Lower leg skin (tissue), 3 donors: ENCODE data around the gene SOCS7.

Experiments used
- CTCF ChIP-seq, 3 donors: fragments of 450-650 bp; IDR thresholded peaks; one replicate each; pipeline ENCODE4 v1.5.1; 2016; ENCODE audit warnings: antibody characterized with exemption in 3 of 3, mild to moderate bottlenecking in 3 of 3, moderate library complexity in 2 of 3
- POLR2A ChIP-seq, 2 donors: fragments of 450-650 bp; IDR thresholded peaks; one replicate each; pipeline ENCODE4 v1.6.1; 2016 to 2017; ENCODE audit warnings: antibody characterized with exemption in 2 of 2, mild to moderate bottlenecking in 1 of 2, moderate library complexity in 1 of 2

- TF ChIP-seq CTCF (IDR thresholded peaks at IDR 0.05) (no peak), POLR2A (IDR thresholded peaks at IDR 0.05) (no peak)
Measured at GRCh38 chr17:38426441-38426840, 74.8 kb downstream of the SOCS7 start.
